ENCODE measurements around the gene TUBG2.
A peak's percentile ranks its signal among the peaks of the same experiment; 100 is the strongest.
"Not testable (repeated sequence)": the region's sequence is repeated elsewhere in the genome, so short reads cannot be mapped to it uniquely, and the experiment has no call there.

The TUBG2 gene

GRCh38 chr17:42659079-42659931, at the start of gene TUBG2:
TSS of gene TUBG2 (plus strand) at chr17:42659284. CDS start at chr17:42659504, 220 bp downstream.
- peak; percentile 95 for DNase-seq

DNA sequence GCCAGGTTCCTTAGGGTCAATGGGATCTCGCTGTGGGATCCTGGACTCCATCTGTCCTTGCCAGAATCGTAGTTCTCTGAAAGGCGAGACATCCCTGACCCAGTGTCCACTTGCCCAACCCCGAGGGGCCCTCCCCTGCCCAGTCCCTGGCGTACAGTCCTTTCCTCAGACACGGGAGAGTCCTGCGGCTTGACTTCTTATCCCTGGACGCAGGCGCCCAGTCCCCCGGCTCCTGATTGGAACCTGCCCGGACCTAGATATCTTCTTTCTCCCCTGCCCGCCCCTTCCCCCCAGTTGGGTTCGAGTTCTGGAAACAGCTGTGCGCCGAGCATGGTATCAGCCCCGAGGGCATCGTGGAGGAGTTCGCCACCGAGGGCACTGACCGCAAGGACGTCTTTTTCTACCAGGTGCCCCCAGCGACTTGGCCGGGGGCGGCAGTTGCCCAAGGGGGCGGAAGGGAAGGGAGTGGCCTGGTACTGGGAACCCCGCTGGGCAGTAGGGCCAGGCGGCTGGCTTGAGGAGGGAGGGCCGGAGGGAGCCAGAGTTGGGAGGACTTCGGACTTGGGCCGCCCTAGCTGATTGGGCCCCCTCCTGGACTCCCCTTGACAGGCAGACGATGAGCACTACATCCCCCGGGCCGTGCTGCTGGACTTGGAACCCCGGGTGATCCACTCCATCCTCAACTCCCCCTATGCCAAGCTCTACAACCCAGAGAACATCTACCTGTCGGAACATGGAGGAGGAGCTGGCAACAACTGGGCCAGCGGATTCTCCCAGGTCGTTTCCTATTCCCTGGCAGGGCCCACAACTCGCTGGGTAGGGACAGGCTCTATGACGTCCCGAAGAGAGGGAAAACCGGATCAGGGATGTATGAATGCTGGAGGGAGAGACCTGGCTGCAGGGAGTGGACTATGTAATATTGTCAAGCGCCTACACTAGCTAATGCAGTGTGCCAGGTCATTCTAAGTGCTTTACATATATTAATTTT, 49.0 kb upstream of the TUBG2 start:
- not testable (repeated sequence) for DNase-seq

GRCh38 chr17:42612013-42612412, 47.1 kb upstream of the TUBG2 start:
- no peak for DNase-seq

DNA sequence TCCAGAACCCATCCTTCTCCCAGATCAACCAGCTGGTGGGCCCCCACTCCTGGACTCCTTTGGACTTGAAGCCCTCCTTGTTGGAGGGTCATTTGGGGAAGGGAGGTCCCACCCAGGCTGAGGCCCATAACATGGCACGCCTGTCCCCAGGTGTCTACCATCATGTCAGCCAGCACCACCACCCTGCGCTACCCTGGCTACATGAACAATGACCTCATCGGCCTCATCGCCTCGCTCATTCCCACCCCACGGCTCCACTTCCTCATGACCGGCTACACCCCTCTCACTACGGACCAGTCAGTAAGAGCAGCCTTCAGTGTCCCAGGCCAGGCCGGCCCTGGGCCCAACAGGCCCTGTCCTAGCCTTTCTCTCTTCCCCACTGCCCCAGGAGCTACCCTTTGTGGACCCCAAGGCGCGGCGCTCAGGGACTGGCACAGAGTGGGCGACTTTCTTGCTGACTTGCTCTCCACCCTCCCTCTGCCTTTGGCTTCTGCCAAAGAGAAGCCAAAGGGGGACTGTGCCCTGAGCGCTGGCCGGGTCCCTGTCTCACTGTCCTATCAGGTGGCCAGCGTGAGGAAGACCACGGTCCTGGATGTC, 45.3 kb upstream of the TUBG2 start:
- DNase-seq, result no peak

- DNase-seq, result no peak
These were observed 41.1 kb upstream of the TUBG2 start for GRCh38 chr17:42617956-42618431.

- peak; percentile 33 for DNase-seq
These were observed 40.5 kb upstream of the TUBG2 start for GRCh38 chr17:42618442-42619150.

- not testable (repeated sequence) for DNase-seq
These were observed 37.1 kb upstream of the TUBG2 start for GRCh38 chr17:42621987-42622386.

DNA sequence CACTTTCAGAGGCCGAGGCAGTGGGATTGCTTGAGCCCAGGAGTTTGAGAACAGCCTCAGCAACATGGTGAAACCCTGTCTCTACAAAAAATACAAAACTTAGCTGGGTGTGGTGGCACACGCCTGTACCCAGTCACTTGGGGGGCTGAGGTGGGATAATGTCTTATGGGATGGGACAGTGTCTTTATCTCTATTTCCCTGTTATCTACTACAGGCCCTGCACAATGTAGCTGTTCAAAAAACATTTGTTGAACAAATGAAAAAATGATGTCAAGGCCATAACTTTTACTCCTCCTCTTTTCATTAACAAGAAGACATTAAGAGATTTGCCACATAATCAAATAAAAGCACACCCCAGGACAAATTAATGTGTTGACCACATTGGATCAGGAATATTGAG, 35.8 kb upstream of the TUBG2 start:
- DNase-seq, result no peak

GRCh38 chr17:42623732-42624596, 35.1 kb upstream of the TUBG2 start:
- no peak for DNase-seq

DNA sequence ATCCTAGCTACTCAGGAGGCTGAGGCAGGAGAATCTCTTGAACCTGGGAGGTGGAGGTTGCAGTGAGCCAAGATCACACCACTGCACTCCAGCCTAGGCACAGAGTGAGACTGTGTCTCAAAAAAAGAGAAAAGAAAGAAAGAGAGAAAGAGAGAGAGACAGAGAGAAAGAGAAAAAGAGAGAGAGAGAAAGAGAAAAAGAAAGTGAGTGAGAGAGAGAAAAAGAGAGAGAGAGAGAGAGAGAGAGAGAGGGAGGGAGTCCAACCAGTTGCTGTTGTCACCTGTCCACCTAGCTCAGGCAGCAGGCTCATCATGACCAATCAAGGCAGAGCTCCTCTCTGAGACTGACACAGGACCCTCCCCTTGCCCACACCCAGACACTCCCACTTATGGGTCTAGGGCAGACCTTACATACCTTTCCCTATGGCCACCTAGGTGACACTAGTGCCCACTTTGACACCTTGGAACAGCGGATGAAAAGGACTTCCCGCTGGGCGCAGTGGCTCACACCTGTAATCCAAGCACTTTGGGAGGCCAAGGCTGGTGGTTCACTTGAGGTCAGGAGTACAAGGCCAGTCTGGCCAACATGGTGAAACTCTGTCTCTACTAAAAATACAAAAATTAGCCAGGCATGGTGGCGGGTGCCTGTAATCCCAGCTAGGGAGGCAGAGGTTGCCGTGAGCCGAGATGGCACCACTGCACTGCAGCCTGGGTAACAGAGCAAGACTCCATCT, 31.9 kb upstream of the TUBG2 start:
- DNase-seq, result not testable (repeated sequence)

- no peak for DNase-seq
These were observed 29.6 kb upstream of the TUBG2 start for GRCh38 chr17:42629411-42630009.

DNA sequence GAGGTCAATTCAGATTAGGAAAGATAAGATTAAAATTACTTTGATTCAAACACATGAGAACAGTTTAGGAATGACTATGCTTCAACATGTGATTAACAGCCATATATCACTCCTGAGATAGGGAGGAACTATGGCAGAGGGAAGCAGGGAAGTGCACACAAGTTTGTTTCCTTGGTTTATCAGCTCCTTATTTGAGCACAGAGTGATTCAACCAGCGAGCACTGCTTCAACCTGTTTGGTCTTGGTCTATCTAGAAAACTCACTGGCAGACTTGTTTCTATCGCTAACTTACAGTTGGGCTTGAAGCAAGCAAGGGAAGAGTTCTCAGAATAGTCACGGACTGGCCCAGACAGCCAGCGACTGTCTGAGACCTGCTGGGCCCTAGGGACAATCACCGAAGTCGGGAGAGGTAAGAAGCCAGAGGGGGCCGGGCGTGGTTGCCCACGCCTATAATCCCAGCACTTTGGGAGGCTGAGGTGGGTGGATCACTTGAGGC, 26.1 kb upstream of the TUBG2 start:
- DNase-seq, result no peak

- no peak for DNase-seq
These were observed 19.5 kb upstream of the TUBG2 start for GRCh38 chr17:42639525-42640113.

DNA sequence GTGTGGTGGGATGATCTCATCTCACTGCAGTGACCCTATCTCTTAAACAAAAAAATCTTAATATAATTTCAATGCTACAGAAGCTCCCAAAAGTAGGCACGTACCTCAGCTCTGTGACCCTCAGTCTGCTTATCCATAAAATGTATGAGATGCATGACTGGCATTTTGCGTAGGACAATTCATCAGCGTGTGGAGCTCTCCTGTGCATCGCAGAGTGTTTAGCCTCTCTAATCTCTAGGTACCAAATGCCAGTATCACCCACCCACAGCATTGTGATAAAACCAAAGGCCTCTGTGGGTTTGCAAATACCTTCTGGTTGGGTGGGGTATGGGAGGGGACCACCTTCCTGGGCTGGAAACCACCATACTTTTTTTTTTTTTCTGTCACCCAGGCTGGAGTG, 19.0 kb upstream of the TUBG2 start:
- no peak for DNase-seq

DNA sequence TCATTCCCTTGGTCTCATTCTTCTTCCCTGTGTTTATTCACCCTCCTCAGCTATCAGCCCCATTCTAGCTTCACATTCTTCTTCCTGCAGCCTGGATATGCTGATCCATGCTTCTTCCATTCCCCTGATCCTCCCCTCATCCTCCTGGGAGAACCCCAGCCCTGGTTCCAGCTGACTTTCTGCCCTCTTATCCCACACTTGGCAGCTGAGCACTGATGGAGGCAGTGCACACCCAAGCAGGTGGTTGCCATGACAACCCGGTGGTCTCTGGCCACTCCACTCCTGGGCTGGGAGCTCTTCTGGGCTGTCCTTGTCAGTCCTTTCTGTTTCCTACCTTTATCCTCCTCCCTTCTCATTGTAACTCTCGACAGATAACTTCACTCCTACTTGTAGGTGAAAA, 16.7 kb upstream of the TUBG2 start:
- DNase-seq, result peak; percentile 4

- no peak for DNase-seq
These were observed 11.3 kb upstream of the TUBG2 start for GRCh38 chr17:42647778-42648177.

- DNase-seq, result no peak
These were observed 7.7 kb upstream of the TUBG2 start for GRCh38 chr17:42651392-42651791.

GRCh38 chr17:42653179-42654124, 5.6 kb upstream of the TUBG2 start:
- DNase-seq, result no peak
